Measurements from ENCODE around the gene MKNK2.

Gene MKNK2

GRCh38 chr19:2064788-2065524, 13.9 kb upstream of the MKNK2 start:
- Histone ChIP-seq H3K4me1 (ENCODE audit: insufficient read depth, insufficient read length) (peaks cover 16% of the 10 kb centered on the region), H3K27me3 (ENCODE audit: insufficient read depth, insufficient read length) (no peaks in the 10 kb centered on the region), H3K4me3 (ENCODE audit: insufficient read length, low read depth) (no peak overlapping the region), H3K9me3 (ENCODE audit: insufficient read depth, low read length) (no peaks in the 10 kb centered on the region), H3K9ac (ENCODE audit: insufficient read length, low read depth) (no peak overlapping the region), H3K36me3 (ENCODE audit: insufficient read depth, insufficient read length, low read length) (no peaks in the 10 kb centered on the region)
- DNase-seq (ENCODE audit: low read depth, low spot score) = no peak
- no peak for TF ChIP-seq ZNF274 (IDR thresholded peaks at IDR 0.05; ENCODE audit: low read depth, low read length)
- TF ChIP-seq SUZ12 (IDR thresholded peaks at IDR 0.05; ENCODE audit: extremely low read depth, insufficient read depth, insufficient read length) = no peak
- no peak for TF ChIP-seq YY1 (IDR thresholded peaks at IDR 0.05; ENCODE audit: insufficient read depth, insufficient read length)

GRCh38 chr19:2064395-2064787, 13.3 kb upstream of the MKNK2 start:
- DNase-seq (ENCODE audit: low read depth, low spot score) = no peak
- Histone ChIP-seq H3K4me1 (ENCODE audit: insufficient read depth, insufficient read length) (peaks cover 17% of the 10 kb centered on the region), H3K36me3 (ENCODE audit: insufficient read depth, insufficient read length, low read length) (no peaks in the 10 kb centered on the region), H3K27me3 (ENCODE audit: insufficient read depth, insufficient read length) (no peaks in the 10 kb centered on the region), H3K9ac (ENCODE audit: insufficient read length, low read depth) (no peak overlapping the region), H3K9me3 (ENCODE audit: insufficient read depth, low read length) (no peaks in the 10 kb centered on the region), H3K4me3 (ENCODE audit: insufficient read length, low read depth) (no peak overlapping the region)
- no peak for TF ChIP-seq SUZ12 (IDR thresholded peaks at IDR 0.05; ENCODE audit: extremely low read depth, insufficient read depth, insufficient read length)
- TF ChIP-seq YY1 (IDR thresholded peaks at IDR 0.05; ENCODE audit: insufficient read depth, insufficient read length) = no peak
- no peak for TF ChIP-seq ZNF274 (IDR thresholded peaks at IDR 0.05; ENCODE audit: low read depth, low read length)

- H3K9ac ChIP-seq (ENCODE audit: insufficient read length, low read depth) = no peak overlapping the region
- H3K4me1 ChIP-seq (ENCODE audit: insufficient read depth, insufficient read length) = peaks cover 19% of the 10 kb centered on the region
- H3K4me3 ChIP-seq (ENCODE audit: insufficient read length, low read depth) = no peak overlapping the region
- DNase-seq (ENCODE audit: low read depth, low spot score) = no peak
- no peaks in the 10 kb centered on the region for H3K27me3 ChIP-seq (ENCODE audit: insufficient read depth, insufficient read length)
- no peaks in the 10 kb centered on the region for H3K9me3 ChIP-seq (ENCODE audit: insufficient read depth, low read length)
- TF ChIP-seq ZNF274 (IDR thresholded peaks at IDR 0.05; ENCODE audit: low read depth, low read length) = no peak
- no peak for TF ChIP-seq YY1 (IDR thresholded peaks at IDR 0.05; ENCODE audit: insufficient read depth, insufficient read length)
- TF ChIP-seq SUZ12 (IDR thresholded peaks at IDR 0.05; ENCODE audit: extremely low read depth, insufficient read depth, insufficient read length) = no peak
- no peaks in the 10 kb centered on the region for H3K36me3 ChIP-seq (ENCODE audit: insufficient read depth, insufficient read length, low read length)
These were observed 12.8 kb upstream of the MKNK2 start for GRCh38 chr19:2063824-2064223.

- Histone ChIP-seq H3K4me1 (ENCODE audit: insufficient read depth, insufficient read length) (peaks cover 28% of the 10 kb centered on the region), H3K36me3 (ENCODE audit: insufficient read depth, insufficient read length, low read length) (no peaks in the 10 kb centered on the region), H3K4me3 (ENCODE audit: insufficient read length, low read depth) (no peak overlapping the region), H3K9ac (ENCODE audit: insufficient read length, low read depth) (peak overlapping the region; percentile 89), H3K9me3 (ENCODE audit: insufficient read depth, low read length) (no peaks in the 10 kb centered on the region), H3K27me3 (ENCODE audit: insufficient read depth, insufficient read length) (no peaks in the 10 kb centered on the region)
- DNase-seq (ENCODE audit: low read depth, low spot score) = no peak
- TF ChIP-seq YY1 (IDR thresholded peaks at IDR 0.05; ENCODE audit: insufficient read depth, insufficient read length) = no peak
- TF ChIP-seq SUZ12 (IDR thresholded peaks at IDR 0.05; ENCODE audit: extremely low read depth, insufficient read depth, insufficient read length) = no peak
- no peak for TF ChIP-seq ZNF274 (IDR thresholded peaks at IDR 0.05; ENCODE audit: low read depth, low read length)
These were observed 11.7 kb upstream of the MKNK2 start for GRCh38 chr19:2062770-2063169.

- Histone ChIP-seq H3K9me3 (ENCODE audit: insufficient read depth, low read length) (no peaks in the 10 kb centered on the region), H3K27me3 (ENCODE audit: insufficient read depth, insufficient read length) (no peaks in the 10 kb centered on the region), H3K4me1 (ENCODE audit: insufficient read depth, insufficient read length) (peaks cover 32% of the 10 kb centered on the region), H3K4me3 (ENCODE audit: insufficient read length, low read depth) (peak overlapping the region; percentile 68), H3K9ac (ENCODE audit: insufficient read length, low read depth) (peak overlapping the region; percentile 89), H3K36me3 (ENCODE audit: insufficient read depth, insufficient read length, low read length) (no peaks in the 10 kb centered on the region)
- TF ChIP-seq YY1 (IDR thresholded peaks at IDR 0.05; ENCODE audit: insufficient read depth, insufficient read length) (no peak), ZNF274 (IDR thresholded peaks at IDR 0.05; ENCODE audit: low read depth, low read length) (no peak), SUZ12 (IDR thresholded peaks at IDR 0.05; ENCODE audit: extremely low read depth, insufficient read depth, insufficient read length) (no peak)
- DNase-seq (ENCODE audit: low read depth, low spot score) = no peak
These were observed 11.3 kb upstream of the MKNK2 start for GRCh38 chr19:2062389-2062729.

- Histone ChIP-seq H3K36me3 (ENCODE audit: insufficient read depth, insufficient read length, low read length) (no peaks in the 10 kb centered on the region), H3K4me1 (ENCODE audit: insufficient read depth, insufficient read length) (peaks cover 35% of the 10 kb centered on the region), H3K4me3 (ENCODE audit: insufficient read length, low read depth) (peak overlapping the region; percentile 68), H3K27me3 (ENCODE audit: insufficient read depth, insufficient read length) (no peaks in the 10 kb centered on the region), H3K9ac (ENCODE audit: insufficient read length, low read depth) (peak overlapping the region; percentile 97), H3K9me3 (ENCODE audit: insufficient read depth, low read length) (no peaks in the 10 kb centered on the region)
- TF ChIP-seq YY1 (IDR thresholded peaks at IDR 0.05; ENCODE audit: insufficient read depth, insufficient read length) (no peak), SUZ12 (IDR thresholded peaks at IDR 0.05; ENCODE audit: extremely low read depth, insufficient read depth, insufficient read length) (no peak), ZNF274 (IDR thresholded peaks at IDR 0.05; ENCODE audit: low read depth, low read length) (no peak)
- peak; percentile 99 for DNase-seq (ENCODE audit: low read depth, low spot score)
These were observed 10.7 kb upstream of the MKNK2 start for GRCh38 chr19:2061495-2062388.

- Histone ChIP-seq H3K36me3 (ENCODE audit: insufficient read depth, insufficient read length, low read length) (no peaks in the 10 kb centered on the region), H3K4me1 (ENCODE audit: insufficient read depth, insufficient read length) (peaks cover 38% of the 10 kb centered on the region), H3K4me3 (ENCODE audit: insufficient read length, low read depth) (peak overlapping the region; percentile 68), H3K9me3 (ENCODE audit: insufficient read depth, low read length) (no peaks in the 10 kb centered on the region), H3K9ac (ENCODE audit: insufficient read length, low read depth) (peak overlapping the region; percentile 97), H3K27me3 (ENCODE audit: insufficient read depth, insufficient read length) (no peaks in the 10 kb centered on the region)
- TF ChIP-seq YY1 (IDR thresholded peaks at IDR 0.05; ENCODE audit: insufficient read depth, insufficient read length) (no peak), SUZ12 (IDR thresholded peaks at IDR 0.05; ENCODE audit: extremely low read depth, insufficient read depth, insufficient read length) (no peak), ZNF274 (IDR thresholded peaks at IDR 0.05; ENCODE audit: low read depth, low read length) (no peak)
- DNase-seq (ENCODE audit: low read depth, low spot score) = peak; percentile 35
These were observed 9.9 kb upstream of the MKNK2 start for GRCh38 chr19:2060884-2061494.

Data from NT2/D1 (cell line).